ENCODE measurements around the gene LPCAT2.

The LPCAT2 gene

DNA sequence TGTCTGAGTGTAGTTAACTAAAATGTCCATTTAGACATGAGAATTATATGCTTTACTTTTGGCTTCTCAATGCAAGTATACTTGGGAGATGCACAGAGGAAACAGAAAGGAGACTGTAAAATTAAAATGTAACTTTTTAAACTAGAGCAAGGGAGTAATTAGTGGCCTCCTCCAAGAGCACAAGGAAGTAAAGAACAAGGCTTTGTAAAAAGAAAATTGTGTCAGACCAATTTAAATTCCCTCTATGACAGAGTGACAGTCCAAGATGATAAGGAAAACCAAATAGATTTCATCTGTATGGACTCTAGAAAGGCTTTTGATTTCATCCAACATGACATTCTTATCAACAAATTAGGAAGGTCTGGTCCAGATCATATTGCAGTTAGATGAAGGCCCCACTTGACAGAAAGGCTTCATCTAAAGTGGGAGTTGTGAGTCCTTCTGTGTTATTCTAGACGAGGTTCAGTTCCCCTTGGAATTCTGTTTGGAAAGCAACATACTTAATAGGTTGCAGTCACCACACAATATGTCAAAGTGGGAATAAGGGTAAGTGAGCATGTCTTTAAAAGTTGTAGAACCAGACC is 51.2 kb downstream of the LPCAT2 start:
- DNase-seq: no peak

DNA sequence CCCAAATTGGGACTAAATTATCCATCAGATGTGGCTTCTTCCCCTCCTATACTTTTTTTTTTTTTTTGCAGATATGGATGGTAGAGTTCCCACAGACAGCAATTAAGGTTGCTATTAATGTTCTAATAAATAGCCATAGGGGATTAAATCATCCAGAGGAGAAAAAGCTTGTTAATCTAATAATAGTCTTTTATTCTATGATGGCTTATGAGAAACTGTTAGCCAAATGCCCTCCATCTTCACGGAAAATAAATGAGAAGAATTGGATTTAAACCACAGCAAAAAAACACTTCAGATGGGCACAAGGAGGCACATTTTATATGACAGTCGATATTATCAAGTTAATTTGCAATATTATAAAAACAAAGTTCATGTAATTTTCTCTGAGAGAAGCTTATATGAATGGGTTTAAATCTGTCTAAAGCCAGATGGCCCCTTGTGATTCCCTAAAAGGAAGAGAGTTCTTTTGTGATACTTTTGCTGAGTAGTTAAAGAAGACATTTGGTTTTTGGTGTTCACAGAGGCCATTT is 52.5 kb downstream of the LPCAT2 start:
- DNase-seq: no peak

- no peak for DNase-seq
These were observed 54.1 kb downstream of the LPCAT2 start for GRCh38 chr16:55562936-55563335.

DNA sequence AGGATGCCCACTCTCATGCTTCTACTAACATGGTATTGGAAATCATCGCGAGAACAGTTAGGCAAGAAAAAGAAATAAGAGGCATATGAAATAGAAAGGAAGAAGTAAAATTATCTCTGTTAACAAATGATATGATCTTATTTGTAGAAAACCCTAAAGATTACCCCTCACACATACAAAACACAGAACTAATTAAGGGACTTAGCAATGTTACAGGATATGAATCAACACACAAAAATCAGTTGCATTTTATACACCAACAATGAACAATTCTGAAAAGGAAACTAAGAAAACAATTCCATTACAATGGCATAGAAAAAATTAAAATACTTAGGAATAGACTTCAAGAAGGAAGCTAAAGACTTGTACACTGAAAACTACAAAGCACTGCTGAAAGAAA is 54.9 kb downstream of the LPCAT2 start:
- DNase-seq: no peak

GRCh38 chr16:55565086-55565485 is 56.2 kb downstream of the LPCAT2 start:
- no peak for DNase-seq

GRCh38 chr16:55566432-55567175 is 57.7 kb downstream of the LPCAT2 start, which contains the start of gene CAPNS2:
CAPNS2 (plus strand) TSS chr16:55566684; CDS start chr16:55566757, 73 bp downstream.
- DNase-seq: no peak

DNA sequence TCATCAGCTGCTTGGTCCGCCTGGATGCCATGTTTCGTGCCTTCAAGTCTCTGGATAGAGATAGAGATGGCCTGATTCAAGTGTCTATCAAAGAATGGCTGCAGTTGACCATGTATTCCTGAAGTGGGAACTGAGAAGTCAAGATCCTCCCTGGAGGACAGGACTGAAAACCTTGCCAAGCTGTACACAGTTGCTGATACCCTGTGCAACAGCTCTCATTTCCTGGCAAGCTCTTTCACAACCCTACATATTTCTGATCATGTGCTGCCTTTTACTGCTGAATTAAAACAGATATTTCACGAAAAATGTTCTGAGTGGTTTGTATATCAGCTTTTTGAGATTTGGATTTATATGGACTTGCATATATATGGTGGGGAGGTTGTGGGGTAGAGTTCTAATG is 58.5 kb downstream of the LPCAT2 start:
- DNase-seq: no peak

DNA sequence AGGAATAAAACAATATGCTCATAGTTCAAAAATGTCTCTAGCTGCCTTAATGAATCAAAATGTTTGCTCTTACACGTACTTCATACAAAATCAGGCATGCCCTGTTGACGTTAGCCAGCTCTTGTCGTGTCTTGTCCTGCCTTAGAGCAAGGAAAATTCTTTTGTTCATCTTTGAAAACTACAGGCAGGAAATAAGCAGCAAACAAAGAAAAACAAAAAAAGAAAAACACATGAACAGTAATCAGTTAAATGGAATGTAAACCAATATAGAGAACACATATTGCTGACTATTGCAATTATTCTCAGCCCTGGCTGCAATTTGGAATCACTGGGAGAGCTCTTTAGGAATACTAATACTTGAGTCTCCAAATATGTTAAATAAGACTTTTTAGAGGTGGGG is 59.3 kb downstream of the LPCAT2 start:
- DNase-seq: no peak

DNA sequence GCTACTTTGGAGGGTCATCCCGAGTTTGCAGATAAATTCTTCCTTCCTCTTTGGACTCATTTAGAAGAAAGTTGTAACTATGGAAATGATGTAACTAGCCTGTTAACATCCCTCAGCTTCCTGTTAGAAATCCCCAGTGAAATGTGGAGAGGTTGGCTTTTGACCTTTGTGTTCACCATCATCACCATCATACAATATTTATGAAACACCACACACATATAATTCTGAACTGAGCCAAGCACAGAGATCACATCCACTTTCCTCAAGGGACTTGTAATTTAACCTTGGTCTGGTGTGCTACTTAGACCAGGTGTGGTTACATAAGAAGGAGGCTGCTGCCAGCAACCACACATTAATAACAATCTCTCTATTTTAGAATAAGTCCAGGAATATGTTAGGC is 60.2 kb downstream of the LPCAT2 start:
- no peak for DNase-seq

- DNase-seq: no peak
These were observed 61.3 kb downstream of the LPCAT2 start for GRCh38 chr16:55570159-55570558.

DNA sequence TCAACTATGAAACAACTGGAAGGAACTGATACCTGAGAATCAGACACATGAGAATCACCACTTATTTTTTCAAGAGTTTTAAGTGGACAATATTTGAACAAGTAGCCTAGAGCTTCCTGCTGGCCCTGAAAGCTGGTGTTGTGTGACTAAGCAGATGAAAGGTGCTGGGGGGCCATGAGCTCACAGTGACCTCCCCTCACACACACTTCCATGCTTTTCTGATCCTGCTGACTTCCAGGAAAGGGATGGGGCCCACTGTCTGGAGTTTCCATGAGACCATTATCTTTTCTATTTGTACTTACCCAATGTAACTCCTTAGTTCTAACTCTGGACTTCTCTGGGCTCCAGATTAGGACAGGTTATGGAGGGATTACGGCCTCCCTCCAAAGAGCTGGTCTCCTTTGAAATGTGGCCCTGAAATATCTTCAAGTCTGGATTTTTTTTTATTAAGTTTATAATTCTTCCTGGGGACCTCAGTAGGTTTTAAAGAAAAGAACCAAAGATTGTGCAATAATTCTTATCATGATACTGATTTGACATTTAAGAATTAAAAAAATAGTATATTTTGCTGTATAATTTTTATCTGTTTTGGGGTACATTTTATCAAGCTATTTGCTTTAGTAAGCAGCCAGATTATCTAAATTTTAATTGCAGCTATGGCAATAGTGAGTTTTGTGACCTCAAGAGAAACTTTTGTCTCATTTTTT is 62.5 kb downstream of the LPCAT2 start:
- DNase-seq: no peak

DNA sequence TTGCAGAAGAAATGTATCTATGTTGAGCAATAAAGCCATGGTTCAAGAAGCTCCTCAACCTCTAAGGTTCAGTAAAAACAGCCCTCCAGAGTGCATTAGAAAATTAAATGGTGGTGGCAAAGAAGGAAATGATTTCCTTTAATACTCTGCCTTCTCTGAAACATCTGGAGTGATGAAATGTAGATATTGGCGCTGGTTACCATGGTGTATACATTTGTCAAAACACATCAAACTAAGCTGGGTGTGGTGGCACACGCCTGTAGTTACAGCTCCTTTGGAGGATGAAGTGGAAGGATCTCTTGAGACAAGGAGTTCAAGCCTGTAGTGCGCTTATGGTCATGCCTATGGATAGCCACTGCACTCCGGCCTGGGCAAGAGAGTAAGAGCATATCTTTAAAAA is 63.6 kb downstream of the LPCAT2 start:
- DNase-seq: no peak

DNA sequence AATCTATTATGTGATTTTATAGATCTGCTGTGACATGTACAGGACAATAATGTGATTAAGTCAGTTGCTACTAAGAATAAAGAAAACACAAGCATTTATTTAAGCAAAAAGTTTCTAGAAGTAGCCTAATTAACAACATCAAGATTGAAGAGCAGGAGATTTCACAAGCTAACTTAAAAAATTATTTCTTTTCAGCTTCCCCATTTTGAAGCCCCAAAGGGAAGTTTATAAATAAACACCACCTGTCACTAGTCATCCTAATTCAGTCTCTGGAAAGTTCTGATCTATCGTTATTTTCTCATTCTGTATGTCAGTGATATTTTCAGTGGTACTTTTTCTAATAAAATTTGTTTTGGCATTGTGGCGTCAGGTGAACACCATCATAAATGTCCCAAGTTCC is 65.9 kb downstream of the LPCAT2 start:
- no peak for DNase-seq

- DNase-seq: no peak
These were observed 66.6 kb downstream of the LPCAT2 start for GRCh38 chr16:55575496-55575895.

- DNase-seq: no peak
These were observed 67.5 kb downstream of the LPCAT2 start for GRCh38 chr16:55576384-55576783.

DNA sequence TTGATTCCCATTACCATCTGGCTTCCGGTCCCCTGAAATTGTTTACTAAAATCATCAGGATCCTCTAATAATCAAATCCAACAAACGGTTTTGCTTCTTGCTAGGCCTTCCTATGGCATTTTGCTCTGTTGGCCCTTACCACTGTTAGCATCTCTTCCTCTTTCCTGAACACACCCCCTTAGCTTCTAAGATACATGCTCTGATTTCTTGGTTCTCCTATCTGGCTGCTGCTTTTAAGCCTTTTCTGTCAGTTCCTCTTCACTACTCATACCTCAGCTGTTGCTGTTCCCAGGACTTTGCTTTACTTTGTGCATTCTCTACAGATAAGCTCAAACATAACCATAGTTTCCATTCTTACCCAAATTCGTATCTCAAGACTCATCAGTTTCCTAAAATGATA is 69.0 kb downstream of the LPCAT2 start:
- DNase-seq: no peak

GRCh38 chr16:55585631-55586030 is 76.8 kb downstream of the LPCAT2 start:
- DNase-seq: no peak

GRCh38 chr16:55588799-55589198 is 79.9 kb downstream of the LPCAT2 start:
- no peak for DNase-seq

DNA sequence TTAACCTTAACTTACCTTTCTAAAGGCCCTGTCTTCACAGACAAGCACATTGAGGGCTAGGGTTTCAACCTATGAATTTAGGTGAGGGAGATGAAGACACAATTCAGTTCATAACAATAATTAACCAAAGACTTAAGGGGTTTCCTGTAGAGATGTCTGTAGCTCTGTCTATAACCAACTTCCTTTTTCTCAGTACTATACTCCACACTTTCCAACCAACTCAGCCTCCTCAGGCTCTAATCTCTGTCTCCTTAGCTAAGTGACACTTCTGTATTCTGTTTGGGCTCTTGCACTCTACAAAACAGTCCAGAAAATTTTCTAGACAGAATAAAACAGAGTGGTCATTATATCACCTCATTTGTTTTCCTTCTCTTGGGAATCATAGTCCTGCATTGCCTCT is 83.4 kb downstream of the LPCAT2 start:
- no peak for DNase-seq

GRCh38 chr16:55597928-55598327 is 89.1 kb downstream of the LPCAT2 start:
- no peak for DNase-seq

DNA sequence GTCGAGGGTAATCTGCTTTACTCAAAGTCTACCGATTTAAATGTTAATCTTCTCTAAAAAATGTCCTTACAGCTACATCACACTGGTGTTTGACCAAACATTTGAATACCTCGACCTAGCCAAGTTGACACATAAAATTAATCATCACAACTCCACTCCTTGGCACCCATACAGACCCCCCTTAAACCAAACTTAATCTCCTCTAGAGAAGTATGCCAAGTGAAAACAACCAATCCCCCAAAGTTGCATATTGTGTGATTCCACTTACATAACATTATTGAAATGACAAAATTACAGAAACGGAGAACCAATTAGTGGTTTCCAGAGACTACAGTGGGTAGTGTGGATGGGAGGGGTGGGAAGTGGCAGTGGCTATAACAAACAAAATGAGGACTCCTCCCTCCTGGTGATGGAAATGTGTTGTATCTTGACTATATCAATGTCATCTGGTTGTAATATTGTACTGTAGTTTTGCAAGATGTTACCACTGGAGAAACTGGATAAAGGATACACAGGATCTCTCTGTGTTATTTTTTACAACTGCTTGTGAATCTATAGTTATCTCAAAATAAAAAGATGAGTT is 97.0 kb downstream of the LPCAT2 start:
- DNase-seq: no peak

- DNase-seq: no peak
These were observed 104.9 kb downstream of the LPCAT2 start for GRCh38 chr16:55613613-55614335.

- no peak for DNase-seq
These were observed 106.2 kb downstream of the LPCAT2 start for GRCh38 chr16:55615071-55615470.
